HG03457 (cell line): ENCODE data around the gene POLL.

Experiments used
- ATAC-seq: cut with Tn5 transposase; IDR thresholded peaks from one replicate; pipeline ENCODE4 v1.9.1; 2021; ENCODE audit warnings: moderate number of reproducible peaks; ENCODE audit not compliant: unreplicated experiment

Gene POLL

GRCh38 chr10:101561068-101561915, 26.8 kb downstream of the POLL start:
- no peak for ATAC-seq

GRCh38 chr10:101560298-101561067, 27.6 kb downstream of the POLL start:
- ATAC-seq: no peak

GRCh38 chr10:101559596-101560297, 28.3 kb downstream of the POLL start:
- no peak for ATAC-seq

- ATAC-seq: no peak
Measured at GRCh38 chr10:101558671-101559595, 29.1 kb downstream of the POLL start.

- no peak for ATAC-seq
Measured at GRCh38 chr10:101558204-101558603, 29.9 kb downstream of the POLL start.

- no peak for ATAC-seq
Measured at GRCh38 chr10:101557541-101557940, 30.5 kb downstream of the POLL start.

GRCh38 chr10:101552442-101552841, 35.6 kb downstream of the POLL start:
- ATAC-seq: no peak

- no peak for ATAC-seq
Measured at GRCh38 chr10:101550965-101551364, 37.1 kb downstream of the POLL start.

GRCh38 chr10:101545898-101546297, 42.2 kb downstream of the POLL start:
- no peak for ATAC-seq

GRCh38 chr10:101538446-101538845, 49.6 kb downstream of the POLL start:
- no peak for ATAC-seq

- ATAC-seq: no peak
Measured at GRCh38 chr10:101536800-101537199, 51.3 kb downstream of the POLL start.

GRCh38 chr10:101535949-101536348, 52.1 kb downstream of the POLL start:
- ATAC-seq: no peak

GRCh38 chr10:101529725-101530553, 58.1 kb downstream of the POLL start:
- ATAC-seq: no peak

- no peak for ATAC-seq
Measured at GRCh38 chr10:101529207-101529606, 58.9 kb downstream of the POLL start.
